Tibial nerve (tissue), 4 donors: ENCODE measurements around the gene ASS1.

Experiments
- CTCF ChIP-seq, 5 experiments: fragments of 200-600 bp in 3 of 5; fragments of 450-650 bp in 2 of 5; sonication (generic) in 3 of 5; IDR thresholded peaks; one replicate each; pipeline ENCODE4 v1.5.1; 2016 to 2019; ENCODE audit warnings: antibody characterized with exemption in 5 of 5, mild to moderate bottlenecking in 3 of 5, moderate library complexity in 2 of 5
- EP300 ChIP-seq, 2 donors: sonication (generic); formaldehyde crosslinking; IDR thresholded peaks; one replicate each; pipeline ENCODE4 v1.6.1; 2017; ENCODE audit warnings: antibody characterized with exemption in 2 of 2, mild to moderate bottlenecking in 1 of 2
- POLR2A ChIP-seq, 2 donors: fragments of 450-650 bp; IDR thresholded peaks; one replicate each; pipeline ENCODE4 v1.6.1; 2017; ENCODE audit warnings: antibody characterized with exemption in 2 of 2, mild to moderate bottlenecking in 2 of 2, moderate library complexity in 2 of 2

GRCh38 chr9:130417602-130418001, 27.2 kb upstream of the ASS1 start:
- TF ChIP-seq CTCF (IDR thresholded peaks at IDR 0.05) (no peak), EP300 (IDR thresholded peaks at IDR 0.05) (no peak), POLR2A (IDR thresholded peaks at IDR 0.05) (no peak)
